Endodermal cell (in vitro differentiated cells): ENCODE measurements around the gene PYROXD2. TPM values are rescaled to one million over a fixed set of nuclear protein-coding genes. Genes with fewer than 3 reads are reported as not detected.
A peak's percentile ranks its signal among the peaks of the same experiment; 100 is the strongest.

Source experiments
- DNase-seq: peaks from one replicate; pipeline ENCODE4 v3.0.0-alpha.2; 2017
- H3K27ac ChIP-seq: 2 replicates; pipeline ENCODE4 v1.5.1; 2013; ENCODE audit warnings: mild to moderate bottlenecking, low read depth, low read length, moderate library complexity
- H3K27me3 ChIP-seq: 2 replicates; pipeline ENCODE4 v1.6.1; 2013; ENCODE audit warnings: mild to moderate bottlenecking, low read length, moderate library complexity; ENCODE audit not compliant: insufficient read depth, control insufficient read depth, poor library complexity, severe bottlenecking
- H3K36me3 ChIP-seq: 2 replicates; pipeline ENCODE4 v1.7.0; 2013; ENCODE audit warnings: mild to moderate bottlenecking, low read length, moderate library complexity; ENCODE audit not compliant: control insufficient read depth, insufficient read depth
- H3K4me1 ChIP-seq: one replicate; pipeline ENCODE4 v1.7.0; 2013; ENCODE audit warnings: low read length; ENCODE audit not compliant: control insufficient read depth, insufficient read depth
- H3K4me3 ChIP-seq: 2 replicates; pipeline ENCODE4 v1.5.1; 2013; ENCODE audit warnings: mild to moderate bottlenecking, low read length, moderate library complexity
- H3K9ac ChIP-seq: 2 replicates; pipeline ENCODE4 v1.6.1; 2013; ENCODE audit warnings: mild to moderate bottlenecking, low read length, moderate library complexity; ENCODE audit not compliant: poor library complexity, severe bottlenecking; ENCODE audit errors: extremely low read depth
- H3K9me3 ChIP-seq: 2 replicates; pipeline ENCODE4 v1.6.1; 2013; ENCODE audit warnings: mild to moderate bottlenecking, low read length, moderate library complexity; ENCODE audit not compliant: control insufficient read depth
- H3K27ac Mint-ChIP-seq: 2 replicates; pipeline ENCODE4 v1.8.0; 2020; ENCODE audit warnings: mixed read lengths
- H3K27me3 Mint-ChIP-seq: 2 replicates; pipeline ENCODE4 v1.8.0; 2021; ENCODE audit warnings: mild to moderate bottlenecking, mixed read lengths; ENCODE audit not compliant: insufficient read depth
- H3K36me3 Mint-ChIP-seq: 2 replicates; pipeline ENCODE4 v1.8.0; 2020; ENCODE audit warnings: low read depth, mixed read lengths
- H3K4me1 Mint-ChIP-seq: 2 replicates; pipeline ENCODE4 v1.8.0; 2020; ENCODE audit warnings: mixed read lengths
- H3K4me3 Mint-ChIP-seq: 2 replicates; pipeline ENCODE4 v1.8.0; 2020; ENCODE audit warnings: mild to moderate bottlenecking, moderate library complexity, mixed read lengths
- H3K9me3 Mint-ChIP-seq: 2 replicates; pipeline ENCODE4 v1.8.0; 2020; ENCODE audit warnings: mild to moderate bottlenecking, mixed read lengths
- WGBS, 2 experiments: methylation state at CpG; one replicate each; pipeline versions ENCODE4 v1.1.5 to v1.1.7; 2013; ENCODE audit warnings: missing lambda C conversion rate in 2 of 2, mixed read lengths in 1 of 2; ENCODE audit not compliant: insufficient coverage in 1 of 2, insufficient read length in 1 of 2; 5-methylcytosine and 5-hydroxymethylcytosine counted together
- total RNA-seq, 2 donors: library from RNA; stranded (reverse); fragmentation: NEBNext Ultra II Directional in 1 of 2; extraction: Animal tissue kit (Norgen Biotek cat#: 25700) in 1 of 2; gene quantifications; 2 replicates in 1 of 2; 3 replicates in 1 of 2; pipeline ENCODE4 v1.2.1, GENCODE V29; 2021
- TF ChIP-seq, protein P1 (sequence below): fragments of 200-600 bp; sonication (generic); conservative IDR thresholded peaks from 2 replicates; pipeline ENCODE4 v1.5.0; 2021; ENCODE audit warnings: antibody characterized with exemption, mild to moderate bottlenecking

PYROXD2 gene
- total RNA-seq, 2 donors from 2014 or later: 9.2 to 9.5 TPM

DNA sequence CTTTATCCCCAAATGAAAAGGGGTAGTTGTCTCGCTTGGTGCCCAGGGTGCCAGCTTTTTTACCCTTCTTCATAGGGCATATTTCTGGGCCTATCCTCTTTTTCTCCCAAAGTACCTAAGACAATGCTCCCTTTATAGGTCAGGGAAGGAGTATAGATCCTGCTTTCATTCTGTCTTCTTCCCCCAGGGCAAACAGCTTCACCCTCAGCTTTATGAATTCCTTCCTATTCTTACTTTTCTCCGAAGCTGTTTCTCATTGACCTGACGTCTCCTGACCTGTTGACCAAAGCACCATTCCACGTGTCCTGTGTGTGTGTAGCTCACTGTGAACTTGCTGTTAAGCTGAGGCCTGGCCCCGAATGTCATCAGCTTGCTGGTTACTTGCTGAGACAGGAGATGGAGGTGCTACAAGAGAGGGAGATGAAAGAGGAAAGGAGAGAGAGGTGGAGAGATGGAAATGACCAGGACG, 48.9 kb downstream of the PYROXD2 start:
- Histone ChIP-seq H3K27ac (peak overlapping the region; percentile 22), H3K4me1 (no peaks in the 10 kb centered on the region), H3K27me3 (no peaks in the 10 kb centered on the region), H3K4me3 (no peak overlapping the region), H3K9ac (no peak overlapping the region), H3K9me3 (no peaks in the 10 kb centered on the region), H3K36me3 (no peaks in the 10 kb centered on the region)
- DNase-seq: no peak
- TF ChIP-seq, protein P1, sequence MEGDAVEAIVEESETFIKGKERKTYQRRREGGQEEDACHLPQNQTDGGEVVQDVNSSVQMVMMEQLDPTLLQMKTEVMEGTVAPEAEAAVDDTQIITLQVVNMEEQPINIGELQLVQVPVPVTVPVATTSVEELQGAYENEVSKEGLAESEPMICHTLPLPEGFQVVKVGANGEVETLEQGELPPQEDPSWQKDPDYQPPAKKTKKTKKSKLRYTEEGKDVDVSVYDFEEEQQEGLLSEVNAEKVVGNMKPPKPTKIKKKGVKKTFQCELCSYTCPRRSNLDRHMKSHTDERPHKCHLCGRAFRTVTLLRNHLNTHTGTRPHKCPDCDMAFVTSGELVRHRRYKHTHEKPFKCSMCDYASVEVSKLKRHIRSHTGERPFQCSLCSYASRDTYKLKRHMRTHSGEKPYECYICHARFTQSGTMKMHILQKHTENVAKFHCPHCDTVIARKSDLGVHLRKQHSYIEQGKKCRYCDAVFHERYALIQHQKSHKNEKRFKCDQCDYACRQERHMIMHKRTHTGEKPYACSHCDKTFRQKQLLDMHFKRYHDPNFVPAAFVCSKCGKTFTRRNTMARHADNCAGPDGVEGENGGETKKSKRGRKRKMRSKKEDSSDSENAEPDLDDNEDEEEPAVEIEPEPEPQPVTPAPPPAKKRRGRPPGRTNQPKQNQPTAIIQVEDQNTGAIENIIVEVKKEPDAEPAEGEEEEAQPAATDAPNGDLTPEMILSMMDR: no peak
- WGBS, 2 experiments: 83 to 86% methylated on average over 3 to 6 of the region's 6 CpGs
- no peak overlapping the region for H3K27ac Mint-ChIP-seq
- H3K4me3 Mint-ChIP-seq: no peak overlapping the region
- peaks cover 9% of the 10 kb centered on the region for H3K4me1 Mint-ChIP-seq
- no peaks in the 10 kb centered on the region for H3K9me3 Mint-ChIP-seq
- peaks cover 9% of the 10 kb centered on the region for H3K27me3 Mint-ChIP-seq
- H3K36me3 Mint-ChIP-seq: no peaks in the 10 kb centered on the region

DNA sequence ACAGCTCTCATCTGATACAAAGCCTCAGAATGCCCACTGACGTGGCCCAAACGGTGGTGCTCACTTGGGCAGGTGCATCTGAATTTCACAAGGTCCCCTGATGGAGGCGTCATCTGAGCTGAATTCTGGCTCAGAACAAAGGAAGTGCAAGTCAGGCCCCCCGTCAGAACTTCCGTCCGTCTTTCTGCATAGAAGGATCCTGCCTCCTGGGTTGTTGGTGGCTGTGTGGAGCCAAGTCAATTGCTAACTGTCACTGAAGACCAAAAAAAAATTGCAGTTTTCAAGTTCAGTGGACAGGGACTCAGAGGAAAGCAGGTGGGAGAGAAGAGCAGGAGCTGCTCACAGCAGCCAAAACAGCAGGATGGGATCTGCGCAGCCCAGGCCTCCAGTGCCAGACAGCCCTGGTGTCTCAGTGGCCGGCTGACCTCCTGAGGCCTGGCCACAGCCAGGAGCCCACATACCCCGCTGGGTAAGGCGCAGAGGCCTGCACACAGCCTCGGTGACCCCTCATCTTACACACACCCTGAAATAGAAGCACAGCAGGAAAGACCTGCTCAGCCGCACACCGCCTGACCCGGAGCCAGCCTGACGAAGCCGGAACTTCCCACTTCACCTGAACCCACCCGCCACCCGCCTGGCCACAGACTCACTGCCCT, 49.4 kb downstream of the PYROXD2 start:
- Histone ChIP-seq H3K4me1 (no peaks in the 10 kb centered on the region), H3K4me3 (no peak overlapping the region), H3K27ac (peak overlapping the region; percentile 22), H3K27me3 (no peaks in the 10 kb centered on the region), H3K9me3 (no peaks in the 10 kb centered on the region), H3K36me3 (no peaks in the 10 kb centered on the region), H3K9ac (no peak overlapping the region)
- 88 to 92% methylated on average over 12 to 18 of the region's 18 CpGs for WGBS, 2 experiments
- TF ChIP-seq, protein P1: no peak
- DNase-seq: no peak
- Mint-ChIP-seq H3K9me3 (no peaks in the 10 kb centered on the region), H3K27me3 (peaks cover 9% of the 10 kb centered on the region), H3K4me3 (no peak overlapping the region), H3K36me3 (no peaks in the 10 kb centered on the region), H3K27ac (no peak overlapping the region), H3K4me1 (peaks cover 12% of the 10 kb centered on the region)

DNA sequence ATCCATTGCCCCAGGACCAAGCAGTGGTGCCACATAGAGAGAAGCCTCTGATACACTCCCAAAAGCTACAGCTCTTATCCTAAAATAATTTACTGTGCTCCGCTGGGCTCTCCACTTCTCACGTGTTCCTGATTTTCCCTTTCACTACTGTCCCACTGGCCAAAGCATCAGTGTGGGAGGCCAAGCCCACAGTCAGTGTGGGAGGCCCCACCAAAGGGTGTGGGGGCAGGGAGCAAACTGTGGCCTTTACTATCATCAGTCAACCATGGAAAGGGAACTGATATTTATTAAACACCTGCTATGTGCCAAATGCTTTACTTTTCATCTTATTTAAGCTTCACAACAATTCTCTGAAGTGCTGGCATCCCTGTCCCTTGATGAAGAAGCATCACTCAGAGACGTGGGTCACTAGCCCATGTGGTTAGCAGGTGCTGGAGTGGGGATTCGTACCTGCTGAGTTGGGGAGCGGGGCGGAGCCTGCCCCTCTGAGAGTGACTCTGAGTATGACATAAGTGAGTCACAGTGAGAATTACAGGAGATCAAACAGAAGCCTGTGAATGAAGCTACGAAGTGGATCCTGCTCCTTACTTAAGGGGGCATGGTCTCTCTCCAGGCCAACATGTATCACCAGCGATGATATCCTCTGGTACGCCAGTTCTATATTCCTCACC, 50.4 kb downstream of the PYROXD2 start:
- H3K27me3 ChIP-seq: no peaks in the 10 kb centered on the region
- H3K36me3 ChIP-seq: no peaks in the 10 kb centered on the region
- H3K4me3 ChIP-seq: no peak overlapping the region
- 97% methylated on average over 5 to 9 of the region's 9 CpGs for WGBS, 2 experiments
- no peak for DNase-seq
- no peak overlapping the region for H3K27ac ChIP-seq
- Mint-ChIP-seq H3K27me3 (peaks cover 9% of the 10 kb centered on the region), H3K4me3 (no peak overlapping the region), H3K4me1 (peaks cover 12% of the 10 kb centered on the region), H3K36me3 (no peaks in the 10 kb centered on the region), H3K27ac (no peak overlapping the region), H3K9me3 (no peaks in the 10 kb centered on the region)
- no peaks in the 10 kb centered on the region for H3K4me1 ChIP-seq
- no peak overlapping the region for H3K9ac ChIP-seq
- TF ChIP-seq, protein P1: no peak
- no peaks in the 10 kb centered on the region for H3K9me3 ChIP-seq
